MCF 10A (cell line): ENCODE measurements around the gene FOXR1. TPM values are rescaled to one million over a fixed set of nuclear protein-coding genes. Genes with fewer than 3 reads are reported as not detected.

Source experiments
- BruUV-seq: library from RNA; stranded (reverse); fragments of 400-500 nt; replicated peaks from 2 replicates; lab custom pipeline; 2021; lab: Mats Ljungman, UMichigan
- CTCF ChIA-PET: fragments of 300-600 bp; sonication (Branson Sonifier 250); formaldehyde crosslinking; extraction: SDS; loops from one replicate; lab custom pipeline; 2021; ENCODE audit warnings: antibody characterized with exemption, inconsistent platforms; lab: Yijun Ruan, JAX
- POLR2A ChIA-PET: fragments of 300-600, 350-650 bp; sonication (Branson Sonifier 250); formaldehyde crosslinking; extraction: SDS; loops from one replicate; lab custom pipeline; 2020; ENCODE audit warnings: antibody characterized with exemption, inconsistent platforms; lab: Yijun Ruan, JAX
- DNase-seq: peaks from one replicate; pipeline ENCODE4 v3.0.0-alpha.2; 2018; ENCODE audit not compliant: unreplicated experiment
- H3K27ac Mint-ChIP-seq: one replicate; pipeline ENCODE4 v1.8.0; 2022; ENCODE audit warnings: mild to moderate bottlenecking, low read depth, mixed read lengths; ENCODE audit not compliant: unreplicated experiment
- H3K27me3 Mint-ChIP-seq: one replicate; pipeline ENCODE4 v1.8.0; 2022; ENCODE audit warnings: mixed read lengths; ENCODE audit not compliant: insufficient read depth, unreplicated experiment
- H3K36me3 Mint-ChIP-seq: one replicate; pipeline ENCODE4 v1.8.0; 2022; ENCODE audit warnings: mild to moderate bottlenecking, moderate library complexity, mixed read lengths; ENCODE audit not compliant: insufficient read depth, unreplicated experiment
- H3K4me1 Mint-ChIP-seq: one replicate; pipeline ENCODE4 v1.8.0; 2022; ENCODE audit warnings: mixed read lengths; ENCODE audit not compliant: insufficient read depth, unreplicated experiment
- H3K4me3 Mint-ChIP-seq: one replicate; pipeline ENCODE4 v1.8.0; 2022; ENCODE audit warnings: mild to moderate bottlenecking, moderate library complexity, mixed read lengths; ENCODE audit not compliant: unreplicated experiment
- H3K9me3 Mint-ChIP-seq: one replicate; pipeline ENCODE4 v1.8.0; 2022; ENCODE audit warnings: mixed read lengths; ENCODE audit not compliant: unreplicated experiment
- intact Hi-C: fragments of 100-400 bp; cut with micrococcal nuclease; formaldehyde crosslinking; loops from 2 replicates; pipeline ENCODE4 v1.14.1; 2022
- total RNA-seq: library from RNA; stranded (reverse); gene quantifications from 2 replicates; pipeline ENCODE4 v1.2.3, GENCODE V29; 2022
- TF ChIP-seq, protein P1 (sequence below): fragments of 200-600 bp; IDR thresholded peaks from one replicate; pipeline ENCODE4 v1.8.0; 2022; ENCODE audit warnings: antibody characterized with exemption, mild to moderate bottlenecking; ENCODE audit not compliant: unreplicated experiment

Gene FOXR1
- total RNA-seq, 1 experiment from 2014 or later: not detected

DNA sequence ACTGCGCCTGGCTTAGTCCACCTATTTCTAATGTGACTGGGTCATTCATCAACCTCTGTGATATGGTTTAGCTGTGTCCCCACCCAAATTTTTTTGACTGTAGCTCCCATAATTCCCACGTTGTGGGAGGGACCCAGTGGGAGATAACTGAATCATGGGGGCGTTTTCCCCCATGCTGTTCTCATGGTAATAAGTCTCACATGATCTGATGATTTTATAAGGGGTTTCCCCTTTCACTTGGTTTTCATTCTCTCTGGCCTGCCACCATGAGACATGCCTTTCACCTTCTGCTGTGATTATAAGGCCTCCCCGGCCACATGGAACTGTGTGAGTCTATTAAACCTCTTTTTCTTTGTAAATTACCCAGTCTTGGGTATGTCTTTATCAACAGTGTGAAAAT lies 35.1 kb downstream of the FOXR1 start:
- ChIA-PET CTCF (no interaction called here), POLR2A (interaction anchor here (14.9 to 15.1 kb wide), 2 partner anchors 6 to 7 kb away, joined by 286 read pairs; partner anchors contain the start of genes CENATAC, RPS25 and TRAPPC4)
- TF ChIP-seq, protein P1, sequence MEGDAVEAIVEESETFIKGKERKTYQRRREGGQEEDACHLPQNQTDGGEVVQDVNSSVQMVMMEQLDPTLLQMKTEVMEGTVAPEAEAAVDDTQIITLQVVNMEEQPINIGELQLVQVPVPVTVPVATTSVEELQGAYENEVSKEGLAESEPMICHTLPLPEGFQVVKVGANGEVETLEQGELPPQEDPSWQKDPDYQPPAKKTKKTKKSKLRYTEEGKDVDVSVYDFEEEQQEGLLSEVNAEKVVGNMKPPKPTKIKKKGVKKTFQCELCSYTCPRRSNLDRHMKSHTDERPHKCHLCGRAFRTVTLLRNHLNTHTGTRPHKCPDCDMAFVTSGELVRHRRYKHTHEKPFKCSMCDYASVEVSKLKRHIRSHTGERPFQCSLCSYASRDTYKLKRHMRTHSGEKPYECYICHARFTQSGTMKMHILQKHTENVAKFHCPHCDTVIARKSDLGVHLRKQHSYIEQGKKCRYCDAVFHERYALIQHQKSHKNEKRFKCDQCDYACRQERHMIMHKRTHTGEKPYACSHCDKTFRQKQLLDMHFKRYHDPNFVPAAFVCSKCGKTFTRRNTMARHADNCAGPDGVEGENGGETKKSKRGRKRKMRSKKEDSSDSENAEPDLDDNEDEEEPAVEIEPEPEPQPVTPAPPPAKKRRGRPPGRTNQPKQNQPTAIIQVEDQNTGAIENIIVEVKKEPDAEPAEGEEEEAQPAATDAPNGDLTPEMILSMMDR: no peak
- H3K27me3 Mint-ChIP-seq: no peaks in the 10 kb centered on the region
- H3K4me3 Mint-ChIP-seq: no peak overlapping the region
- no TSS peak for BruUV-seq
- intact Hi-C loops: no loop called here
- DNase-seq: no peak
- no peak overlapping the region for H3K27ac Mint-ChIP-seq
- no peaks in the 10 kb centered on the region for H3K9me3 Mint-ChIP-seq
- H3K36me3 Mint-ChIP-seq: peaks cover 84% of the 10 kb centered on the region
- H3K4me1 Mint-ChIP-seq: no peaks in the 10 kb centered on the region

DNA sequence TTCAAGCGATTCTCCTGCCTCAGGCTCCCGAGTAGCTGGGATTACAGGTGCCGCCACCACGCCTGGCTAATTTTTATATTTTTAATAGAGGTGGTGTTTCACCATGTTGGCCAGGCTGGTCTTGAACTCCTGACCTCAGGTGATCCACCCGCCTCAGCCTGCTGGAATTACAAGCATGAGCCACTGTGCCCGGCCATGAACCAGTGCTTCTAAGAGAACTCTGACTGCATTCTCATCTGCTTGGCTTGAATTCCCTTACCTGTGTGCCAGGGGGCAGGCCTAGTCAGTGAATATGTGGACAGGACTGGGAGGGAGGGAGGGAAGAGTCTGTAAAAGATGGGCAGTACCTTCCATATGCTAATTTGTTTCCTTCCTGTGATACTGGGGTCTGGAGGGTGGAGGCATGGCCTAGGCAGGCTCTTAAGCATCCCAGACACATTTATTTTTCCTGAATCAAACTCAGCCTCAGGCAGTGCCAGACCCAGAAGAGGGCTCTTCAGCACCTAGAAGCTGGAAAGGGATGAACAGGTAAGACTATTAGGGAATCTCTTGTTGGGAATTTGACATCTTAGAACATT lies 40.0 kb downstream of the FOXR1 start:
- Mint-ChIP-seq H3K4me3 (no peak overlapping the region), H3K27ac (no peak overlapping the region), H3K4me1 (peaks cover 14% of the 10 kb centered on the region), H3K9me3 (no peaks in the 10 kb centered on the region), H3K27me3 (no peaks in the 10 kb centered on the region), H3K36me3 (peaks cover 84% of the 10 kb centered on the region)
- DNase-seq: no peak
- ChIA-PET POLR2A (interaction anchor here (0.7 to 15.1 kb wide), 3 partner anchors 8 to 19 kb away, joined by 3 to 286 read pairs (median 3); partner anchors contain the start of genes CENATAC and SLC37A4), CTCF (interaction anchor here (0.6 to 1.7 kb wide), 3 partner anchors 10 to 873 kb away, joined by 3 to 6 read pairs (median 3); no protein-coding TSS in a partner anchor)
- TF ChIP-seq, protein P1: no peak
- BruUV-seq: no TSS peak
- intact Hi-C loops: no loop called here

DNA sequence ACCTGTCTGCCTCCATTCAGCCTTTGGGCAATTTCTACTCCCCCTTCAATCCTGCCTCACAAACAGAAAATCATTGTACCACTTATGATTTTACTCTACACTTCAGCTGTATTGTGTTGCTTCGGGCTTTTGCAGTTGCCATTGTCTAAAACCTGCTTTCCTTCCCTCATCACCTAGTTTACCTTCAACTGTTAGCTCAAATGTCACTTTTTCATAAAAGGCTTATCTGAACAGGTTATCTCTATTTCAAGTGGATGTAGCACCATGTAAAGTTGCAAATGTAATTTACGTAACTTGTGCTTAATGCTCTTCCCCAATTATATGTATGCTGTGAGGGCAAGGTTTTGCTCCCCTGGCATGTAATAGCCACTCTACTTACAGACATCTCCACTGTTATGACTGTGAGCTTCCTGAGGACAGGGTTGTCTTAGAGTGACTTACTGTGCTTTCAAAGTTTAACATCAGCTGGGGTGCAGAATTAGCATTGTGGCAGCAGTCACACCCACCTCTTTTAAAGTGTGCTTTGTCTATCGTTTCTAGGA lies 41.1 kb downstream of the FOXR1 start:
- intact Hi-C loops: no loop called here
- H3K27me3 Mint-ChIP-seq: no peaks in the 10 kb centered on the region
- H3K9me3 Mint-ChIP-seq: no peaks in the 10 kb centered on the region
- no peak overlapping the region for H3K27ac Mint-ChIP-seq
- peaks cover 16% of the 10 kb centered on the region for H3K4me1 Mint-ChIP-seq
- H3K4me3 Mint-ChIP-seq: no peak overlapping the region
- peaks cover 84% of the 10 kb centered on the region for H3K36me3 Mint-ChIP-seq
- DNase-seq: no peak
- ChIA-PET CTCF (interaction anchor here (0.6 to 1.7 kb wide), 3 partner anchors 9 to 354 kb away, joined by 3 to 6 read pairs (median 4); no protein-coding TSS in a partner anchor), POLR2A (interaction anchor here (0.7 to 15.1 kb wide), 3 partner anchors 12 to 90 kb away, joined by 3 to 286 read pairs (median 3); partner anchors contain the start of genes CENATAC and SLC37A4)
- no TSS peak for BruUV-seq
- TF ChIP-seq, protein P1: no peak

DNA sequence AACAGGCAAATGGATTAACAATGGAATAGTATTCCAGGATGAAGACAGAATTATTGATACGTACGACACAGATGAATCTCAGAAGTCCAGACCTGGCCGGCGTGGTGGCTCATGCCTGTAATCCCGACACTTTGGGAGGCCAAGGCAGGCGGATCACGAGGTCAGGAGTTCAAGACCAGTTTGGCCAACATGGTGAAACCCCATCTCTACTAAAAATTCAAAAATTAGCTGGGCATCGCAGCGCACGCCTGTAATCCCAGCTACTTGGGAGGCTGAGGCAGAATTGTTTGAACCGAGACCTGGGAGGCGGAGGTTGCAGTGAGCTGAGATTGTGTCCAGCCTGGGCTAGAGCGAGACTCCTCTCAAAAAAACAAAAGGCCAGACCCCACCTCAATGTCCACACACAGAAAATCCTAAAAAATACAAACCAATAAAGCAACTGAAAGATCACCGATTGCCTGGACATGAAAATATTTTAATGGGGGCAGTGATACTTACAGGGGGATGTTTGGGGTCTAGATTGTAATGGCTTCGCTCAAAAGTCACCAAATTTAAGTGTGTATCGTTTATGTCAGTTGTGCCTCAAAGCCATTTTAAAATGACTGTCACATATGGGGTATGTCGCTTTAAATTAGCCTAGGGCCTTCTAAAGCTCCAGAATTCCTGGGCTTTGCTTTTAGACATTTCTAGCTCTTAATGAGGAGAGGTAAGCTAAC lies 42.8 kb downstream of the FOXR1 start:
- Mint-ChIP-seq H3K27me3 (no peaks in the 10 kb centered on the region), H3K9me3 (no peaks in the 10 kb centered on the region), H3K4me3 (no peak overlapping the region), H3K4me1 (peaks cover 16% of the 10 kb centered on the region), H3K27ac (no peak overlapping the region), H3K36me3 (peaks cover 75% of the 10 kb centered on the region)
- TF ChIP-seq, protein P1: no peak
- intact Hi-C loops: no loop called here
- no peak for DNase-seq
- POLR2A ChIA-PET: interaction anchor here (0.6 to 15.1 kb wide), 8 partner anchors 9 to 320 kb away, joined by 3 to 286 read pairs (median 4); partner anchors contain the start of genes CENATAC, DPAGT1 and RNF26
- no TSS peak for BruUV-seq
- CTCF ChIA-PET: interaction anchor here (0.6 to 1.8 kb wide), 8 partner anchors 11 to 422 kb away, joined by 3 to 10 read pairs (median 4); partner anchors contain the start of genes SLC37A4 and UPK2
